Measurements from ENCODE around the gene EZR.

EZR gene

GRCh38 chr6:158853072-158853879 lies 34.1 kb upstream of the EZR start:
- no peak overlapping the region for H3K4me3 ChIP-seq (ENCODE audit: low read depth in 1 of 2, low read length in 2 of 2)
- H3K36me3 ChIP-seq (ENCODE audit: insufficient read depth, low read length): no peaks in the 10 kb centered on the region
- H3K9me3 ChIP-seq (ENCODE audit: low read length): no peaks in the 10 kb centered on the region
- no peak overlapping the region for H3K9ac ChIP-seq (ENCODE audit: low read length)
- no peak overlapping the region for H3K27ac ChIP-seq (ENCODE audit: low read depth, low read length)
- peaks cover 35% of the 10 kb centered on the region for H3K4me1 ChIP-seq (ENCODE audit: insufficient read depth, low read length)
- H3K27me3 ChIP-seq (ENCODE audit: control insufficient read depth in 1 of 2, insufficient read depth in 2 of 2, low read length in 2 of 2): no peaks in the 10 kb centered on the region

- H3K27ac ChIP-seq (ENCODE audit: low read depth, low read length): no peak overlapping the region
- H3K4me3 ChIP-seq (ENCODE audit: low read depth in 1 of 2, low read length in 2 of 2): no peak overlapping the region
- no peaks in the 10 kb centered on the region for H3K9me3 ChIP-seq (ENCODE audit: low read length)
- no peaks in the 10 kb centered on the region for H3K27me3 ChIP-seq (ENCODE audit: control insufficient read depth in 1 of 2, insufficient read depth in 2 of 2, low read length in 2 of 2)
- H3K36me3 ChIP-seq (ENCODE audit: insufficient read depth, low read length): no peaks in the 10 kb centered on the region
- peaks cover 35% of the 10 kb centered on the region for H3K4me1 ChIP-seq (ENCODE audit: insufficient read depth, low read length)
- no peak overlapping the region for H3K9ac ChIP-seq (ENCODE audit: low read length)
Observed at GRCh38 chr6:158852312-158853071, 33.3 kb upstream of the EZR start.

GRCh38 chr6:158850807-158851115 lies 31.6 kb upstream of the EZR start:
- Histone ChIP-seq H3K4me1 (ENCODE audit: insufficient read depth, low read length) (peaks cover 35% of the 10 kb centered on the region), H3K9me3 (ENCODE audit: low read length) (no peaks in the 10 kb centered on the region), H3K27me3 (ENCODE audit: control insufficient read depth in 1 of 2, insufficient read depth in 2 of 2, low read length in 2 of 2) (no peaks in the 10 kb centered on the region), H3K9ac (ENCODE audit: low read length) (no peak overlapping the region), H3K27ac (ENCODE audit: low read depth, low read length) (no peak overlapping the region), H3K4me3 (ENCODE audit: low read depth in 1 of 2, low read length in 2 of 2) (no peak overlapping the region), H3K36me3 (ENCODE audit: insufficient read depth, low read length) (no peaks in the 10 kb centered on the region)

- no peak overlapping the region for H3K9ac ChIP-seq (ENCODE audit: low read length)
- H3K4me1 ChIP-seq (ENCODE audit: insufficient read depth, low read length): peaks cover 35% of the 10 kb centered on the region
- peak overlapping the region in 1 of 2 donors; percentile 4 for H3K4me3 ChIP-seq (ENCODE audit: low read depth in 1 of 2, low read length in 2 of 2)
- H3K27ac ChIP-seq (ENCODE audit: low read depth, low read length): no peak overlapping the region
- H3K27me3 ChIP-seq (ENCODE audit: control insufficient read depth in 1 of 2, insufficient read depth in 2 of 2, low read length in 2 of 2): no peaks in the 10 kb centered on the region
- H3K9me3 ChIP-seq (ENCODE audit: low read length): no peaks in the 10 kb centered on the region
- no peaks in the 10 kb centered on the region for H3K36me3 ChIP-seq (ENCODE audit: insufficient read depth, low read length)
Observed at GRCh38 chr6:158849899-158850806, 31.0 kb upstream of the EZR start.

- no peak overlapping the region for H3K9ac ChIP-seq (ENCODE audit: low read length)
- H3K36me3 ChIP-seq (ENCODE audit: insufficient read depth, low read length): no peaks in the 10 kb centered on the region
- H3K4me1 ChIP-seq (ENCODE audit: insufficient read depth, low read length): peaks cover 35% of the 10 kb centered on the region
- H3K4me3 ChIP-seq (ENCODE audit: low read depth in 1 of 2, low read length in 2 of 2): no peak overlapping the region
- H3K27ac ChIP-seq (ENCODE audit: low read depth, low read length): no peak overlapping the region
- no peaks in the 10 kb centered on the region for H3K9me3 ChIP-seq (ENCODE audit: low read length)
- H3K27me3 ChIP-seq (ENCODE audit: control insufficient read depth in 1 of 2, insufficient read depth in 2 of 2, low read length in 2 of 2): no peaks in the 10 kb centered on the region
Observed at GRCh38 chr6:158848490-158848895, 29.3 kb upstream of the EZR start.

- H3K9ac ChIP-seq (ENCODE audit: low read length): no peak overlapping the region
- H3K27ac ChIP-seq (ENCODE audit: low read depth, low read length): no peak overlapping the region
- H3K36me3 ChIP-seq (ENCODE audit: insufficient read depth, low read length): no peaks in the 10 kb centered on the region
- peaks cover 28% of the 10 kb centered on the region for H3K4me1 ChIP-seq (ENCODE audit: insufficient read depth, low read length)
- H3K9me3 ChIP-seq (ENCODE audit: low read length): no peaks in the 10 kb centered on the region
- H3K4me3 ChIP-seq (ENCODE audit: low read depth in 1 of 2, low read length in 2 of 2): no peak overlapping the region
- no peaks in the 10 kb centered on the region for H3K27me3 ChIP-seq (ENCODE audit: control insufficient read depth in 1 of 2, insufficient read depth in 2 of 2, low read length in 2 of 2)
Observed at GRCh38 chr6:158847786-158848185, 28.6 kb upstream of the EZR start.

GRCh38 chr6:158847012-158847529 lies 27.9 kb upstream of the EZR start:
- H3K27ac ChIP-seq (ENCODE audit: low read depth, low read length): no peak overlapping the region
- H3K36me3 ChIP-seq (ENCODE audit: insufficient read depth, low read length): no peaks in the 10 kb centered on the region
- no peaks in the 10 kb centered on the region for H3K27me3 ChIP-seq (ENCODE audit: control insufficient read depth in 1 of 2, insufficient read depth in 2 of 2, low read length in 2 of 2)
- H3K4me3 ChIP-seq (ENCODE audit: low read depth in 1 of 2, low read length in 2 of 2): no peak overlapping the region
- H3K9ac ChIP-seq (ENCODE audit: low read length): no peak overlapping the region
- no peaks in the 10 kb centered on the region for H3K9me3 ChIP-seq (ENCODE audit: low read length)
- H3K4me1 ChIP-seq (ENCODE audit: insufficient read depth, low read length): peaks cover 20% of the 10 kb centered on the region

- no peaks in the 10 kb centered on the region for H3K36me3 ChIP-seq (ENCODE audit: insufficient read depth, low read length)
- H3K27ac ChIP-seq (ENCODE audit: low read depth, low read length): no peak overlapping the region
- H3K9ac ChIP-seq (ENCODE audit: low read length): no peak overlapping the region
- H3K4me3 ChIP-seq (ENCODE audit: low read depth in 1 of 2, low read length in 2 of 2): no peak overlapping the region
- no peaks in the 10 kb centered on the region for H3K9me3 ChIP-seq (ENCODE audit: low read length)
- no peaks in the 10 kb centered on the region for H3K27me3 ChIP-seq (ENCODE audit: control insufficient read depth in 1 of 2, insufficient read depth in 2 of 2, low read length in 2 of 2)
- no peaks in the 10 kb centered on the region for H3K4me1 ChIP-seq (ENCODE audit: insufficient read depth, low read length)
Observed at GRCh38 chr6:158843751-158844683, 24.8 kb upstream of the EZR start.

GRCh38 chr6:158841358-158841757 lies 22.2 kb upstream of the EZR start:
- Histone ChIP-seq H3K9me3 (ENCODE audit: low read length) (no peaks in the 10 kb centered on the region), H3K4me3 (ENCODE audit: low read depth in 1 of 2, low read length in 2 of 2) (no peak overlapping the region), H3K36me3 (ENCODE audit: insufficient read depth, low read length) (no peaks in the 10 kb centered on the region), H3K27ac (ENCODE audit: low read depth, low read length) (no peak overlapping the region), H3K9ac (ENCODE audit: low read length) (no peak overlapping the region), H3K4me1 (ENCODE audit: insufficient read depth, low read length) (no peaks in the 10 kb centered on the region), H3K27me3 (ENCODE audit: control insufficient read depth in 1 of 2, insufficient read depth in 2 of 2, low read length in 2 of 2) (no peaks in the 10 kb centered on the region)

GRCh38 chr6:158840465-158840864 lies 21.3 kb upstream of the EZR start:
- no peak overlapping the region for H3K9ac ChIP-seq (ENCODE audit: low read length)
- no peaks in the 10 kb centered on the region for H3K27me3 ChIP-seq (ENCODE audit: control insufficient read depth in 1 of 2, insufficient read depth in 2 of 2, low read length in 2 of 2)
- no peaks in the 10 kb centered on the region for H3K9me3 ChIP-seq (ENCODE audit: low read length)
- H3K27ac ChIP-seq (ENCODE audit: low read depth, low read length): no peak overlapping the region
- no peaks in the 10 kb centered on the region for H3K36me3 ChIP-seq (ENCODE audit: insufficient read depth, low read length)
- H3K4me1 ChIP-seq (ENCODE audit: insufficient read depth, low read length): no peaks in the 10 kb centered on the region
- no peak overlapping the region for H3K4me3 ChIP-seq (ENCODE audit: low read depth in 1 of 2, low read length in 2 of 2)

Measured in muscle layer of colon (tissue), 2 donors.